Loucy (cell line): Measurements from ENCODE around the gene IL18R1.

Experiments
- H2AFZ ChIP-seq: fragments of 200-600 bp; sonication (generic); 2 replicates; pipeline ENCODE4 v1.6.0; 2016; ENCODE audit warnings: antibody characterized with exemption, mild to moderate bottlenecking, low read length, moderate library complexity
- H3F3A ChIP-seq: fragments of 200-600 bp; 2 replicates; pipeline ENCODE4 v1.6.0; 2016; ENCODE audit warnings: antibody characterized with exemption, low read depth, mild to moderate bottlenecking
- H3K27me3 ChIP-seq: fragments of 200-600 bp; sonication (generic); 2 replicates; pipeline ENCODE4 v1.6.1; 2014; ENCODE audit warnings: low read length, mild to moderate bottlenecking; ENCODE audit not compliant: insufficient read depth, poor library complexity, severe bottlenecking
- H3K36me3 ChIP-seq: fragments of 200-600 bp; sonication (generic); 2 replicates; pipeline ENCODE4 v1.6.1; 2016; ENCODE audit warnings: low read length; ENCODE audit not compliant: insufficient read depth
- H3K4me1 ChIP-seq: fragments of 200-600 bp; sonication (generic); 2 replicates; pipeline ENCODE4 v1.5.1; 2014; ENCODE audit warnings: low read length, mild to moderate bottlenecking; ENCODE audit not compliant: insufficient read depth, poor library complexity, severe bottlenecking
- H3K4me2 ChIP-seq: fragments of 200-600 bp; sonication (generic); 2 replicates; pipeline ENCODE4 v1.6.0; 2014; ENCODE audit warnings: antibody characterized with exemption, low read length, low read depth, mild to moderate bottlenecking; ENCODE audit not compliant: poor library complexity, severe bottlenecking
- H3K4me3 ChIP-seq: fragments of 200-600 bp; sonication (generic); 2 replicates; pipeline ENCODE4 v1.5.1; 2014; ENCODE audit warnings: low read length, mild to moderate bottlenecking, mixed read lengths; ENCODE audit not compliant: poor library complexity, severe bottlenecking
- H3K79me2 ChIP-seq: fragments of 200-600 bp; sonication (generic); 2 replicates; pipeline ENCODE4 v1.6.1; 2014; ENCODE audit warnings: low read length; ENCODE audit not compliant: insufficient read depth
- H3K9ac ChIP-seq: fragments of 200-600 bp; sonication (generic); 2 replicates; pipeline ENCODE4 v1.6.0; 2014; ENCODE audit warnings: mild to moderate bottlenecking, low read depth, low read length, moderate library complexity; ENCODE audit not compliant: poor library complexity, severe bottlenecking
- H3K9me2 ChIP-seq: fragments of 200-600 bp; sonication (generic); replicated peaks from 2 replicates; pipeline ENCODE4 v1.6.1; 2016; ENCODE audit warnings: low read depth, low read length, mixed read lengths
- H3K9me3 ChIP-seq: fragments of 200-600 bp; sonication (generic); 2 replicates; pipeline ENCODE4 v1.6.1; 2014; ENCODE audit warnings: mild to moderate bottlenecking, antibody characterized with exemption, low read length, low read depth; ENCODE audit not compliant: insufficient read depth
- H4K20me1 ChIP-seq: fragments of 200-600 bp; sonication (generic); 2 replicates; pipeline ENCODE4 v1.6.0; 2014; ENCODE audit warnings: antibody characterized with exemption, low read length, mild to moderate bottlenecking; ENCODE audit not compliant: insufficient read depth, poor library complexity, severe bottlenecking
- CTCF ChIP-seq: fragments of 200-600 bp; sonication (generic); conservative IDR thresholded peaks from 2 replicates; pipeline ENCODE4 v1.5.1; 2014; ENCODE audit warnings: mild to moderate bottlenecking, antibody characterized with exemption, low read length
- EZH2phosphoT487 ChIP-seq: fragments of 200-600 bp; IDR thresholded peaks from 2 replicates; pipeline ENCODE4 v1.6.1; 2018; ENCODE audit warnings: antibody characterized with exemption, mild to moderate bottlenecking, moderate library complexity, borderline replicate concordance

The IL18R1 gene

DNA sequence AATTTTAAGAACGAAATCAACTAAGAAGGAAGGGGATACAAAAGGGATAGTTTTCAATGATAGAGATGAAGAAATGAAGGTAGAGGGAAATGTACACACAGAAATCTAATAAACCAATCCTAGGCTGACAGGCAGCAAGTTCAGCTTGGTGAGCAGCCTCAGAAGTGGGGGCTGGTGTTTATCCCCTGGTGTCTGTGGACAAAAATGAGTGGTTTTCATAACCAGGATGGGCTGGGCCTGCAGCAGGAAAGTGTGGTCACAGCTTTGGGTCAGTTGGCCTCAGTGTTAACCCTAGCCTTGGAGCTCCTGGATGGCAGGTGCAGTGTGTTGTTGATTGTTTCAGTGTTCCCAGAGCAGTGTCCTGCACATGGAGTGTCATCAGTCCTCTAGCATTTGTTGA lies 14.3 kb downstream of the IL18R1 start:
- no peak overlapping the region for H2AFZ ChIP-seq
- H3K27me3 ChIP-seq, result no peaks in the 10 kb centered on the region
- H3K36me3 ChIP-seq, result peaks cover 25% of the 10 kb centered on the region; the same call in 1 of the 2 replicates
- H4K20me1 ChIP-seq, result no peaks in the 10 kb centered on the region
- TF ChIP-seq CTCF (no peak), EZH2phosphoT487 (no peak)
- H3K4me1 ChIP-seq, result peaks cover 40% of the 10 kb centered on the region
- H3K79me2 ChIP-seq, result no peaks in the 10 kb centered on the region
- no peak overlapping the region for H3K4me2 ChIP-seq
- no peaks in the 10 kb centered on the region for H3F3A ChIP-seq
- H3K9ac ChIP-seq, result no peak overlapping the region
- peaks cover 17% of the 10 kb centered on the region; the same call in 1 of the 2 replicates for H3K9me3 ChIP-seq
- H3K9me2 ChIP-seq, result no peaks in the 10 kb centered on the region
- H3K4me3 ChIP-seq, result no peak overlapping the region

GRCh38 chr2:102376052-102376591 lies 20.5 kb downstream of the IL18R1 start:
- Histone ChIP-seq H3K36me3 (0 out of 2 replicates have a peak, but pooled peaks cover 8% of the 10 kb centered on the region), H3K9ac (no peak overlapping the region), H3K4me3 (no peak overlapping the region), H3K9me3 (no peaks in the 10 kb centered on the region; the same call in 1 of the 2 replicates), H2AFZ (no peak overlapping the region), H3K79me2 (no peaks in the 10 kb centered on the region), H3K4me2 (no peak overlapping the region), H3K9me2 (no peaks in the 10 kb centered on the region), H3F3A (no peaks in the 10 kb centered on the region), H3K27me3 (no peaks in the 10 kb centered on the region), H3K4me1 (peaks cover 8% of the 10 kb centered on the region), H4K20me1 (no peaks in the 10 kb centered on the region)
- TF ChIP-seq CTCF, result no peak
- TF ChIP-seq EZH2phosphoT487, result no peak

- Histone ChIP-seq H3K79me2 (no peaks in the 10 kb centered on the region), H3K27me3 (peaks cover 6% of the 10 kb centered on the region), H3K4me1 (no peaks in the 10 kb centered on the region), H3K9me2 (no peaks in the 10 kb centered on the region), H3K4me3 (no peak overlapping the region), H3K9ac (no peak overlapping the region), H3F3A (no peaks in the 10 kb centered on the region), H4K20me1 (no peaks in the 10 kb centered on the region), H3K36me3 (peaks cover 30% of the 10 kb centered on the region), H3K4me2 (no peak overlapping the region), H3K9me3 (peaks cover 27% of the 10 kb centered on the region), H2AFZ (no peak overlapping the region)
- TF ChIP-seq CTCF (no peak), EZH2phosphoT487 (no peak)
Measured at GRCh38 chr2:102383722-102384121, 28.1 kb downstream of the IL18R1 start.
